ENCODE data around the gene ATP6V1A.
"Not testable (repeated sequence)": the region's sequence is repeated elsewhere in the genome, so short reads cannot be mapped to it uniquely, and the experiment has no call there.

Gene ATP6V1A

GRCh38 chr3:113829576-113830354 lies 82.9 kb downstream of the ATP6V1A start:
- DNase-seq, result no peak

- DNase-seq, result no peak
These were observed 84.2 kb downstream of the ATP6V1A start for GRCh38 chr3:113831103-113831355.

DNA sequence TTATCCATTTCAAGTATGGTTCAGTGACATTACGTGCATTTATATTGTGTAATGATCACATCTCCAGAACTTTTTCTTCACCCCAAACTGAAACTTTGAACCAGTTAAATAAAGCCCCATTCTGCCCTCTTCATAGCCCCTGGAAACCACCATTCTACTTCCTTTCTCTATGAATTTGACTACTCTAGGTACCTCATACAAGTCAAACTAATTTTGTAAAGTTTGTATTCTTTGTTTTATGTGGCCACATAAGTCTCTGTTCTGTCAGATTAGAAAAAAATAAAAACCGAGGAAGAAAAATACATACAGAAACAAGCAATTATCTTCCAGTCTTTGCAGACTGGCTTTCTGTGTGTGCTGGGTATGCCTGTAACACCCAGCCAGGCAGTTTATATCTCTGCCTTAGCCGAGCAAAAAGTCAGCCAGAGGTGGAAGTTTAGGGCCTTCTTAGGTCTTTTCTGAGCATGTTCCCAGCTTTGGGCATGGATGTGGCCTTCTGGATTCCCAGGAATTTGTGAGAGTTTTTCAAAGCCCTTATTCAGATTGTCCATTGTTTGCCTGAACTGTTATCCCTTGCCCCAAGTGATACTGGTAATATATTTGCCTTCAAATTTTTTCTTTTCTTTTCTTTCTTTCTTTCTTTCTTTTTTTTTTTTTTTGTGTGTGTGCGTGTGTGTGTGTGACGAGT lies 85.8 kb downstream of the ATP6V1A start:
- no peak for DNase-seq

GRCh38 chr3:113834983-113835382 lies 88.1 kb downstream of the ATP6V1A start:
- DNase-seq, result no peak

- DNase-seq, result peak; percentile 84
These were observed 91.9 kb downstream of the ATP6V1A start, which contains the start of gene GRAMD1C for GRCh38 chr3:113838631-113839209. Gene GRAMD1C, plus strand, starts transcription at chr3:113838788. Its CDS starts 122 bp downstream, at chr3:113838910.

GRCh38 chr3:113839551-113839950 lies 92.7 kb downstream of the ATP6V1A start:
- no peak for DNase-seq

- DNase-seq, result no peak
These were observed 97.9 kb downstream of the ATP6V1A start for GRCh38 chr3:113844622-113845222.

GRCh38 chr3:113847247-113847646 lies 100.4 kb downstream of the ATP6V1A start:
- no peak for DNase-seq

DNA sequence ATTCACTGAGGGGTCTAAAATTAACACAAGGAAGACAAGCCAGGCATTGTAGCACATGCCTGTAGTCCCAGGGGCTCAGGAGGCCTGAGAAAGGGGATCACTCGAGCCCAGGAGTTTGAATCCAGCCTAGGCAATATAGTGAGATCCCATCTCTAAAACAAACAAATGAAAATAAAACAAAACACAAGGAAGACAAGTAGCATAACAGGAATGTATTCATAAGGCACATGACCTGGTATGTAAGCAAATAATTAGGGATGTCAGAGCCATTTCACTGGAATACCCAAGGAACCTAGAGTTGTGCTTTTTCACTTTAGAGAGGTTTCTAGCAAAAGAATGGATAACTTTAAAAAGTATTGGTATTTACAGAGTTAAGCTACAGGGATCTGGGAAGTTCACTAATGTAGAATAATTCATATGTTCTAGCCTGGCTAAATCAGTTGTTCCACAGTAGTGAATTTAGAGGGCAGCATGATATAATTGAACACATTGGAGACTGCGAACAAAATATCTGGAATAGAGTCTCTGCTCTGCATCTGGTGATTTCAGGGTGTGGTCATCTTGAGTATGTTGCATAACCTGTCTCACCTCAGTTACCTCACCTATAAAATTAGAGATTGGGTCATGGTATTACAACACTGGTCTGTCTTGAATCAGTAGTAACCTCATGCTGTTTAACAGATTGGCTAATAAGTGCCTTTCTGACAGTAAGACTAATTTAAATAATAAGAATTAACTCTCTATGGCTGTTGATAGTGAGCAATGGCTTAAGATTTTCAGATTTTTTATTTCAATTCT lies 101.0 kb downstream of the ATP6V1A start:
- no peak for DNase-seq

- DNase-seq, result not testable (repeated sequence)
These were observed 102.2 kb downstream of the ATP6V1A start for GRCh38 chr3:113849071-113849470.

GRCh38 chr3:113849841-113850240 lies 103.0 kb downstream of the ATP6V1A start:
- DNase-seq, result not testable (repeated sequence)

DNA sequence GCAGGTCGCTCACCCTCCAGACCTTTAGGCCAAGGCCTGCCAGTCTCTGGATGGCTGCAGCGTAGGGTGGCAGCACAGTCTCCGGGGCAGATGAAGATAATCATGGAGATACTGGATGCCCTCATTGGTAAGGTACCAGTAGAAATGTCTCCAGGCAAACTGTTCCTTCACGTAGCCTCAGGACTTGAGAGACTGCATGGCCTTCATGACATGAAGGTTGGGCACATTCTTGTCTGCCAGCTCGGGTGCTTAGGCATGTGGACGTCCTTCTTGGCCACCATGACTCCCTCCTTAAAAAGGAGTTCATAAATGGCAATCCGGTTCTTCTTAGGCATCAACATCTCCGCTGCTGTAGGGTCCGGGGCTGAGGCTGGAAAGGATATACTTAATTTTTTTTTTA lies 103.6 kb downstream of the ATP6V1A start:
- DNase-seq, result not testable (repeated sequence)

- DNase-seq, result no peak
These were observed 105.7 kb downstream of the ATP6V1A start for GRCh38 chr3:113852506-113852905.

Measured in activated T-cell treated with anti-CD3 and anti-CD28 coated beads, Interleukin-2, amount 50 U/mL, for 1 hour (primary cell).